Gastrocnemius medialis (tissue), 4 donors: Measurements from ENCODE around the gene IFITM10. TPM values are rescaled to one million over a fixed set of nuclear protein-coding genes. Genes with fewer than 3 reads are reported as not detected.

Experiments used
- ATAC-seq, 2 donors: fragments of 150-250 bp; one replicate each; pipeline ENCODE4 v1.9.1; 2016
- DNase-seq, 2 donors: peaks; one replicate each; pipeline ENCODE4 v3.0.0-alpha.2; 2019
- H3K27ac ChIP-seq, 4 donors: fragments of 200-600 bp; sonication (generic); 1 replicate in 1 of 4; 2 replicates in 3 of 4; pipeline ENCODE4 v1.5.1; 2016 to 2018; ENCODE audit warnings: mild to moderate bottlenecking in 2 of 4, moderate library complexity in 1 of 4
- H3K27me3 ChIP-seq, 3 donors: fragments of 200-600 bp; sonication (generic) in 2 of 3; 1 replicate in 1 of 3; 2 replicates in 2 of 3; pipeline versions ENCODE4 v1.5.1 to v1.6.0; 2016 to 2019; ENCODE audit warnings: mild to moderate bottlenecking in 1 of 3, moderate library complexity in 1 of 3
- H3K36me3 ChIP-seq, 2 donors: fragments of 200-600 bp; sonication (generic) in 1 of 2; one replicate each; pipeline ENCODE4 v1.5.1; 2017 to 2018
- H3K4me1 ChIP-seq, 2 donors: fragments of 200-600 bp; sonication (generic) in 1 of 2; one replicate each; pipeline ENCODE4 v1.5.1; 2016 to 2017; ENCODE audit warnings: mild to moderate bottlenecking in 2 of 2
- H3K4me3 ChIP-seq, 4 donors: fragments of 200-600 bp; sonication (generic) in 3 of 4; 1 replicate in 1 of 4; 2 replicates in 3 of 4; pipeline ENCODE4 v1.5.1; 2016 to 2019; ENCODE audit warnings: mild to moderate bottlenecking in 2 of 4
- H3K9me3 ChIP-seq, 3 donors: fragments of 200-600 bp; sonication (generic) in 2 of 3; 1 replicate in 1 of 3; 2 replicates in 2 of 3; pipeline ENCODE4 v1.5.1; 2016 to 2019
- CTCF ChIP-seq, 5 experiments: fragments of 450-650 bp in 3 of 5; fragments of 200-600 bp in 2 of 5; sonication (generic) in 2 of 5; IDR thresholded peaks in 4 of 5; conservative IDR thresholded peaks in 1 of 5; 1 replicate in 4 of 5; 2 replicates in 1 of 5; pipeline ENCODE4 v1.5.1; 2016 to 2019; ENCODE audit warnings: antibody characterized with exemption in 5 of 5, mild to moderate bottlenecking in 3 of 5, moderate library complexity in 3 of 5
- POLR2A ChIP-seq, 2 donors: fragments of 450-650 bp; IDR thresholded peaks; one replicate each; pipeline ENCODE4 v1.6.1; 2017; ENCODE audit warnings: antibody characterized with exemption in 2 of 2, mild to moderate bottlenecking in 2 of 2, moderate library complexity in 2 of 2
- in situ Hi-C, 4 donors: fragments of 200-750 bp; cut with MboI; loops; one replicate each; pipeline versions ENCODE4 v1.15.0 to v1.8.0; 2017; ENCODE audit warnings: low sequenced_read_pairs in 4 of 4
- intact Hi-C: fragments of 100-400 bp; cut with DNase I; formaldehyde crosslinking; loops from one replicate; pipeline ENCODE4 v1.15.1; 2023; ENCODE audit warnings: low total_unique reads
- total RNA-seq, 4 donors: library from RNA; depleted of rRNA; stranded (reverse); fragments of >200 nt; gene quantifications; one replicate each; pipeline versions ENCODE4 v1.1.0 to v1.2.3, GENCODE V29; 2016

IFITM10 gene
- total RNA-seq, 4 donors from 2014 or later = 1.1 to 7.2 (median 4.9) TPM

- Histone ChIP-seq H3K4me3 (no peak overlapping the region), H3K27me3 (no peaks in the 10 kb centered on the region), H3K36me3 (peaks cover 0 to 62% of the 10 kb centered on the region in 2 donors), H3K4me1 (peaks cover 72 to 83% of the 10 kb centered on the region in 2 donors), H3K9me3 (no peaks in the 10 kb centered on the region), H3K27ac (peak overlapping the region; percentile 98 to 100 (median 100))
- TF ChIP-seq CTCF (IDR thresholded peaks at IDR 0.05 in 4 of 5, conservative IDR thresholded peaks at IDR 0.05 in 1 of 5) (no peak), POLR2A (IDR thresholded peaks at IDR 0.05) (no peak)
- DNase-seq = no peak
- intact Hi-C loops (no loop called here), in situ Hi-C loops (no loop called here)
- ATAC-seq = no peak
Observed at GRCh38 chr11:1757861-1758610, 7.6 kb upstream of the IFITM10 start.

- no peak overlapping the region for H3K4me3 ChIP-seq
- no peaks in the 10 kb centered on the region for H3K9me3 ChIP-seq
- in situ Hi-C loops = no loop called here
Observed at GRCh38 chr11:1756791-1757771, 6.7 kb upstream of the IFITM10 start.

GRCh38 chr11:1755692-1756561 lies 5.5 kb upstream of the IFITM10 start:
- TF ChIP-seq CTCF (IDR thresholded peaks at IDR 0.05 in 4 of 5, conservative IDR thresholded peaks at IDR 0.05 in 1 of 5) (no peak), POLR2A (IDR thresholded peaks at IDR 0.05) (no peak)
- no peaks in the 10 kb centered on the region for H3K9me3 ChIP-seq
- no peaks in the 10 kb centered on the region for H3K27me3 ChIP-seq
- peaks cover 0 to 67% of the 10 kb centered on the region in 2 donors for H3K36me3 ChIP-seq
- in situ Hi-C loops (no loop called here), intact Hi-C loops (no loop called here)
- ATAC-seq (no peak), DNase-seq (peak in 1 of 2 donors; percentile 32)
- peak overlapping the region; percentile 66 to 100 (median 100) for H3K27ac ChIP-seq
- no peak overlapping the region for H3K4me3 ChIP-seq
- H3K4me1 ChIP-seq = peaks cover 79 to 90% of the 10 kb centered on the region in 2 donors

More at GRCh38 chr11:1756791-1757771, 6.7 kb upstream of the IFITM10 start:
- ATAC-seq (no peak), DNase-seq (no peak)
- Histone ChIP-seq H3K36me3 (peaks cover 0 to 67% of the 10 kb centered on the region in 2 donors), H3K27ac (peak overlapping the region; percentile 98 to 100 (median 100)), H3K4me1 (peaks cover 79 to 90% of the 10 kb centered on the region in 2 donors), H3K27me3 (no peaks in the 10 kb centered on the region)
- intact Hi-C loops = no loop called here
- no peak for TF ChIP-seq POLR2A (IDR thresholded peaks at IDR 0.05)
- TF ChIP-seq CTCF (IDR thresholded peaks at IDR 0.05 in 4 of 5, conservative IDR thresholded peaks at IDR 0.05 in 1 of 5) = no peak

GRCh38 chr11:1755344-1755691 lies 4.9 kb upstream of the IFITM10 start:
- in situ Hi-C loops (no loop called here), intact Hi-C loops (no loop called here)
- peaks cover 0 to 67% of the 10 kb centered on the region in 2 donors for H3K36me3 ChIP-seq
- peaks cover 79 to 91% of the 10 kb centered on the region in 2 donors for H3K4me1 ChIP-seq
- ATAC-seq (no peak), DNase-seq (no peak)
- H3K4me3 ChIP-seq = no peak overlapping the region
- peak overlapping the region; percentile 66 to 100 (median 100) for H3K27ac ChIP-seq
- TF ChIP-seq CTCF (IDR thresholded peaks at IDR 0.05 in 4 of 5, conservative IDR thresholded peaks at IDR 0.05 in 1 of 5) (no peak), POLR2A (IDR thresholded peaks at IDR 0.05) (no peak)
- no peaks in the 10 kb centered on the region for H3K9me3 ChIP-seq
- no peaks in the 10 kb centered on the region for H3K27me3 ChIP-seq
